SW 1271 (cell line): ENCODE measurements around the gene GTF3C6.
"Not testable (repeated sequence)": the region's sequence is repeated elsewhere in the genome, so short reads cannot be mapped to it uniquely, and the experiment has no call there.

Experiments
- DNase-seq, 2 experiments: peaks; one replicate each; lab custom pipeline; 2025; lab: John Stamatoyannopoulos, UW

GTF3C6 gene

DNA sequence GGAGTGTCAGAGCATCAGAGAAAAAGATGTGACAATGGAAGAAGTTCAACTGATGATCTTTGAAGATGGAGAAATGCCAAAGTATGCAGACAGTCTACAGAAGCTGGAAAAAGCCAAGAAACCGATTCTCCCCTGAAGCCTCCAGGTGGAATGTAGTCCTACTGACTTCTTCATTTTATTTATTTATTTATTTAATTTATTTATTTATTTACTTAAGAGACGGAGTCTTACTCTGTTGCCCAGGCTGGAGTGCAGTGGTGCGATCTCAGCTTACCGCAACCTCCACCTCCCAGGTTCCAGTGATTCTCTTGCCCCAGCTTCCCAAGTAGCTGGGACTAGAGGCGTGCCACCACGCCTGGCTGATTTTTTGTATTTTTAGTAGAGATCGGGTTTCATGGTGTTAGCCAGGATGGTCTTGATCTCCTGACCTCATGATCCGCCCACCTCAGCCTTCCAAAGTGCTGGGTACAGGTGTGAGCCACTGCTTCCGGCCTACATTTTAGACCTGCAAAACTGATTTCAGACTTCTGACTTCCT lies 21.1 kb downstream of the GTF3C6 start:
- DNase-seq: no peak

DNA sequence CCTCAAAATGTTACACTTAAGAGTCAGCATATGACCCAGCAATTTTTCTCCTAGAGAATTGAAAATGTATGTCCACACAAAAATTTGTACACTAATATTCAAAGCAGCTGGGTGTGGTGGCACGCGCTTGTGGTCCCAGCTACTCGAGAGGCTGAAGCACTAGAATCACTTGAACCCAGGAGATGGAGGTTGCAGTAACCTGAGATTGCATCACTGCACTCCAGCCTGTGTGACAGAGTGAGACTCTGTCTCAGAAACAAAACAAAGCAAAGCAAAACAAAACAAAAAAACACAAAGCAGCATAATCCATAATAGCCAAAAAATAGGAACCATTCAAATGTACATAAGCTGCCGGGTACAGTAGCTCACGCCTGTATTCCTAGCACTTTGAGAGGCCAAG lies 21.7 kb downstream of the GTF3C6 start:
- DNase-seq: no peak

DNA sequence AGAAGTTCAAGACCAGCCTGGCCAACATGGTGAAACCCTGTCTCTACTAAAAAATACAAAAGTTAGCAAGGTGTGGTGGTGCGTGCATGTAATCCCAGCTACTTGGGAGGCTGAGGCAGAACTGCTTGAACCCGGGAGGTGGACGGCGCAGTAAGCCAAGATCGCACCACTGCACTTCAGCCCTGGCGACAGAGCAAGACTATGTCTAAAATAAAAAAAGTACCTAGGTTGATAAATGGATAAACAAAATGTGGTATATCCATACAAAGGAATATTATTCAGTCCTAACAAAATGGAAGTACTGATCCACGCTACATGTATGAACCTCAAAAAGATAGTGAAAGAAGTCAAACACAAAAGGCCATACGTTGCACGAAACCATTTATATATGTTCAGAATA lies 22.1 kb downstream of the GTF3C6 start:
- no peak for DNase-seq

DNA sequence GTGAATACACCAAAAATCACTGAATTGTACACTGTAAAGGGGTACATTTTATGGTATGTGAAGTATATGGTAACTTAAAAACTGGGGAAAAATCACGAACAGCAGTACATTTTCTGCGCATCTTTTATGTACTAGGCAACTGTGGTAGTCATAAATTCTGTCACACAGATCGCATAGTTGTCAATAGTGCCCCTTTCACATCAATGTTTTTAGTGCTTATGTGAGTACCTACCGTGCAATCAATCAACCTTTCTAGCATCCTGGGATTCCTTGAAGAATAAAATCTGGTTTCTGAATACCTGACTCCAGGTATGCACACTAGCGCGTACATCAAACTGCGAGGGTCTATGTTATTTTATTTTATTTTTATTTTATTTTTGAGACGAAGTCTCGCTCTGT lies 22.7 kb downstream of the GTF3C6 start:
- DNase-seq: peak in 1 of 2 experiments; percentile 12

DNA sequence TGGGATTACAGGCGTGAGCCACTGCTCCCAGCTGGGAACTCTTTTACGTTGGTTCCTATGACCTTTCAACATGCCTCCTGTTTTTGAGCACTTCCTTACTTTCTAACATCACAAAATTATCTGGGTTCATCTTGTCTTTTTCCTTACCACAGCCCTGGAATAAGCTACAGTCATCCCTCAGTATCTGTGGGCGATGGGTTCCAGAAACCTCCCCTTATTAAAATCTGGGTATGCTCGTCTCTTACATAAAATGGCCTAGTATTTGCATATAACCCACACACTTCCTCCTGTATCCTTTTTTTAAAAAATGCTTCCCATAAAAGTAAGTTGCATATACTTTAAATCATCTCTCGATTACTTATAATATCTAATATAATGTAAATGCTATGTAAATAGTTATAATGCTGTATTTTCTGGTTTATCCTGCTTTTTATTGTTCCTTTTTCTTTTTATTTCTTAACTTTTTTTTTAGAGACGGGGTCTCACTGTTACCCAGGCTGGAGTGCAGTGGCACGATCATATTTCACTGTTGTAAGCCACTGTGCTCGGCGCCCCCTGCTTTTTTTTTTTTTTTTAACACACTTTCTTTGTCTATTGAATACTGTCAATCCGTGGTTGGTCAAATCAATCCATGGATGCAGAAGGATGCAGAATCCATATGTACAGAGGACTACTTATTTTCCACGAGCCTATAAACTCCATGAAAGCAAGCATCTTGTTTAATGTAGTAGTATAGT lies 32.5 kb downstream of the GTF3C6 start:
- DNase-seq: no peak

DNA sequence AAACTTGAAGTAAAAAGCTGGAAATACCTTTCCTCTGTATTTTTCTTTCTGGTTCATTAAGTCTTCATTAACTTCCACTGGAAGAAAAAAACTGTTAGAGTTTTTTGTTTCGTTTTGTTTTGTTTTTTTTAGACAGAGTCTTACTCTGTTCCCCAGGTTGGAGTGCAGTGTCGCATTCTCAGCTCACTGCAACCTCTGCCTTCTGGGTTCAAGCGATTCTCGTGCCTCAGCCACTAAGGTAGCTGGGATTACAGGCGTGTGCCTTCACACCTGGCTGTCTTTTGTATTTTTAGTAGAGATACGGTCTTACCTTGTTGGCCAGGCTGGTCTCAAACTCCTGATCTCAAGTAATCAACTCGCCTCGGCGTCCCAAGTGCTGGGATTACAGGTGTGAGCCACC lies 38.2 kb downstream of the GTF3C6 start:
- no peak for DNase-seq

DNA sequence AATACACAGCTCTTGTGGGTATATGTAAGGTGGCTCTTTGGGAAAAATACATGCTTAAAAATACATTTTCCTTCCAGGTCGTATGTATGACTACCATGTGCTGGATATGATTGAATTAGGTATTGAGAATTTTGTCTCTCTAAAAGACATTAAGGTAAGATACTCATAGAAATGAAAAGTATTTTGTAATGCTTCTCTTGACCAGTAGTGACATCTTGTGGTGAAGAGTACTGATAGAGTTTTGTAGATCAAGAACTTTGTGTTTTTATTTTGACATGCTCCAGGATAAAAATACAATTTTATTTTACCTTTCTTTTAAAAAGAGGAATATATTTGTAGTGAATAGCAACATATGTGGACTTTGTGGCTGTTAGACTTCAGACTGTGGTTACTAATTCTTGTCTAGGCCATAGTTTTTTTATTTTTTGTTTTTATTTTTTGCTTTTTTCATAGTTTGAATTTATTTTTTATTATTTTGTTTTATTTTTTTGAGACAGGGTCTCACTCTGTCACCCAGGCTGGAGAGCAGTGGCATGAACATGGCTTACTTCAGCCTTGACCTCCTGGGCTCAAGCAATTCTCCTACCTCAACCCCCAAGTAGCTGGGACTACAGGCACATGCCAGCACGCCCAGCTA lies 41.2 kb downstream of the GTF3C6 start:
- peak in 1 of 2 experiments; percentile 45 for DNase-seq

DNA sequence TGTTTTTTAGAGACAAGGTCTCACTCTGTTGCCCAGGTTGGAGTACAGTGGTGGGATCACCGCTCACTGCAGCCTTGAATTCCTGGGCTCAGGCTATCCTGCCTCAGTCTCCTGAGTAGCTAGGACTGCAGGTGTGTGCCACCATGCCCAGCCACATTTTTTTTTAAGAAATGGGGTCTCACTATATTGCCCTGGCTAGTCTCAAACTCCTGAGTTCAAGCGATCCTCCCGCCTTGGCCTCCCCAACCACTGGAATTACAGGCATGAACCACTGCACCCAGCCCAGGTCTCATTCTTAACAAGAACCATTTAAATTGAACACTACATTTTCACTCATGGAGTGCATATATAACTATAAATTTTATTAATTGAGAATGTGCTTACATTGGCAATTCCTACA lies 43.8 kb downstream of the GTF3C6 start:
- no peak for DNase-seq

DNA sequence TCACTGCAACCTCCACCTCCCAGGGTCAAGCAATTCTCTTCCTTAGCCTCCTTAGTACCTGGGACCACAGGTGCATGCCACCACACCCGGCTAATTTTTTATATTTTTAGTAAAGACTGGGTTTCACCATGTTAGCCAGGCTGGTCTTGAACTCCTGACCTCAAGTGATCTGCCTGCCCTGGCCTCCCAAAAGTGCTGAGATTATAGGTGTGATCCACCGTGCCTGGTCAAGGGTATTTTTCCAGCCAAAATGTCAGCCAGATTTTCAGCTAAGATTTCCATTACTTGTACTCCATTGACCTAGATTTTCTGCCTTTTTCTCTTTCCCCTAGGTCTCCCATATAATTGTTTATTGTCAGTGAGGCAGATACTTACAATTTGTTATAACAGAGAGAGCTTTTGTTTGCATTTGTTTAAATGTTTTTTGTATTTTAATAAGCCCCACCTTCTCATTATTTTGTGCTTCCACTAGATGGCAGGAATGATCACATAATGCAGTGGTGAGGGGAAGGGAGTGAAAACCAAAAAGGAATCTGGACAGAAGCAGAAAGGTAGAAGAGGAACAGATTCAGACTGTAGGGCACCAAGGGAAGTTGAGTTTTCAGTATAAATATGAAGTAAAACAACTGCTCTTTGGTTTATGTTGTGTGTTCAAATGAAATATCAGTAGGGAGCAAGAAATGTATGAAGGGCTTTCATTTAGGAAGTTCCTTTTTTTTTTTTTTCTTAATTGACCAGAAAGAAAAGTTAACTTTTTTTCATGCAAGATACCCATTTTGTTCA lies 53.0 kb downstream of the GTF3C6 start:
- peak in 1 of 2 experiments; percentile 40 for DNase-seq

DNA sequence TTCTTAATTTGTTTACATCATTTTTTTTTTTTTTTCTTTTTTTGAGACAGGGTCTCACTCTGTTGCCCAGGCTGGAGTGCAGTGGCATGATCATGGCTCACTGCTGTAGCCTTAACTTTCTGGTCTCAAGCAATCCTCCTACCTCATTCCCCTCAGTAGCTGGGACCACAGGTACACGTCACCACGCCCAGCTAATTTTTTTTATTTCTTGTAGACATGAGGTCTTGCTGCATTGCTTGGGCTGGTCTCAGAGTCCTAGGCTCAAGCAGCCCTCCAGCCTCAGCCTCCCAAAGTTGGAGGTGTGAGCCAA lies 53.6 kb downstream of the GTF3C6 start:
- DNase-seq: no peak

DNA sequence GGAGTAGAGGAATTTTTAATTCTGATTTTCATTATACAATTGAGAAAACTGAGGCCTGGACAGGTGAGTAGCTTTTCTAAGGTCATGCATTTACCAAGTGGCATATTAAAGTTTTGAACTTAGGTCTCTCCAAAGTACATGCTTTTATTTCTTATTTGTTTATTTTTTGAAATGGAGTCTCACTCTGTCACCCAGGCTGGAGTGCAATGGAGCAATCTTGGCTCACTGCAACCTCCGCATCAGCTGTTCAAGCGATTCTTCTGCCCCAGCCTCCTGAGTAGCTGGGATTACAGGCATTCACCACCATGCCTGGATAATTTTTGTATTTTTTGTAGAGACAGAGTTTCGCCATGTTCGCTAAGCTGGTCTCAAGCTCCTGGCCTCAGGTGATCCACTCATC lies 54.0 kb downstream of the GTF3C6 start:
- DNase-seq: not testable (repeated sequence)

DNA sequence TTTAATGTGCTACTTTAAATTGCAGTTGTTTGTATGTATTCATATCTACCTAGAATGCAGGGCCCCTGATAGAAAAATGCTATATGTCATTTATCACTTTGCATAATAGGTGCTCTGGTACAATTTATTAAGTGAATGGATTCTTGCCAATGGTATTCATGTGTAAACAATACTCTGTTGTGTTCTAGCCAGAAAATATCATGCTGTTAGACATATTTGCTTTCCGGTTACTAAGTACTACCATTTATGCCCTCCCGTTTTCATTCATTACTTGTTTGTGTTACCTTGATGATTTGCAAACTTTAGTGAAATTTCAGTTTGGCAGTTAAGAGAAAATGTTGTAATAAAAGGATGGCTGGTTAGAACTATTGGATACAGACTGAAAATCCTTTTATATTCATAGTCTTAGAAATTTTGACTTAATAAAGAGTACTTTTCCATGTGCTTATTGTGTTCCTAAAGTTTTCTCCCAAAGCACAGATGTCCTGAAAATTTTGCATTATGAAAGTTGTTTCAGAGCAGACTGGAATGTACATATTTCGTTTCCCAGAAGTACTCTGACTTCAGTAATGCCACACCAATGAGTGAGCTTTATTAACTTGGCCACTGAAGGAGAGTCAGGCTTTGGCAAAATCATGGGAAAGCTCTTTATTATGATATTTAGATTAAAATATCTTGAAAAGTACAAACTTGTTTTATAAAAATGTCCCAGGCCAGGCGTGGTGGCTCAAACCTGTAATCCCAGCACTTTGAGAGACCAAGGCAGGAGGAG lies 54.8 kb downstream of the GTF3C6 start:
- no peak for DNase-seq

DNA sequence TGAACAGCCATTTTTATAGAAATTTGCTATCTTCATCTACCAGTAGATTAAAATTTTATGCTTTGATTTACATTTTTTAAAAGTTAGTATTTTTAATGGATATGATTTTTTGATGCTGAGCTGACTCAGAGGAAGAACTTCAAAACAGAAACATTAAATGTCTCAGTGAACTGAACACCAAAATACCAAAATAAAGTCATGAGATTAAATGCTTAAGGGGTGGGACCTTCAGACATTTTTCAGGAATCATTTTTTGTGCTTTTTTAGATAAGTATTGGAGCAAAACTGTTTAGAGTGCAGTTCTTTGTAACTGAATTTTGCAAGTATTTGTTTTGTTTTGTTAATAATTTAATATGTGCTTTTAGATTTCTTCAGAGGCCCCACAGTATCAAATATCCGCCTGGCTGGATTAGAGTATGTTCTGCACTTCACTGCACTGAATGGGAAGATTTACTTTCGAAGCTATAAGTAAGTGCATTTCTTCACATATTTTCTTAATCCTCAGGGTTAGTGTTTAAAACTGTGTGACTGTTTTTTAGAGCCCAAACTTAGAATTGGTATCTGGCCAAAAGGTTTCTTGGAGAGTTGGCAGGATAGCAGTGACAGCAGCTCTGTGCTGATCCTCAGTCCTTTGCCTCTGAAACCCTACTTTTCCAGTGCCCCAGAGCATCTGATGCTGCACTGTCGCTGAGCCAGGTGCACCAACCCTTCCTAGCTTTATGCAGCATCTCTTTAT lies 57.1 kb downstream of the GTF3C6 start:
- no peak for DNase-seq

DNA sequence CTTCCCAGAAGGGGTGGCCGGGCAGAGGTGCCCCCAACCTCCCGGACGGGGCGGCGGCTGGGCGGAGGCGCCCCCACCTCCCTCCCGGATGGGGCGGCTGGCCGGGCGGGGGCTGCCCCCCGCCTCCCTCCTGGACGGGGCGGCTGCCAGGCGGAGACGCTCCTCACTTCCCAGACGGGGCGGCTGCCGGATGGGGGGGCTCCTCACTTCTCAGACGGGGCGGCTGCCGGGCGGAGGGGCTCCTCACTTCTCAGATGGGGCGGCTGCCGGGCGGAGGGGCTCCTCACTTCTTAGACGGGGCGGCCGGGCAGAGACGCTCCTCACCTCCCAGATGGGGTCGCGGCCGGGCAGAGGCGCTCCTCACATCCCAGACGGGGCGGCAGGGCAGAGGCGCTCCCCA lies 58.7 kb downstream of the GTF3C6 start:
- not testable (repeated sequence) for DNase-seq
